GM23248 (cell line): ENCODE results near the gene NTRK2.

ENCODE experiments used
- EZH2 ChIP-seq: fragments of 200-600 bp; sonication (generic); IDR thresholded peaks from 2 replicates; pipeline ENCODE4 v1.6.1; 2018; ENCODE audit warnings: antibody characterized with exemption, mild to moderate bottlenecking; ENCODE audit not compliant: insufficient read depth, poor library complexity, severe bottlenecking
- EZH2phosphoT487 ChIP-seq: fragments of 200-600 bp; sonication (generic); IDR thresholded peaks from 2 replicates; pipeline ENCODE4 v1.6.1; 2018; ENCODE audit warnings: antibody characterized with exemption, moderate library complexity, mild to moderate bottlenecking, low read depth; ENCODE audit not compliant: insufficient read depth

- TF ChIP-seq EZH2phosphoT487 (no peak), EZH2 (no peak)
Measured at GRCh38 chr9:84922051-84922450, 252.5 kb downstream of the NTRK2 start.
